HepG2 (cell line): ENCODE data around the gene SLC16A5. TPM values are rescaled to one million over a fixed set of nuclear protein-coding genes. Genes with fewer than 3 reads are reported as not detected.

Experiments
- KAT2B ChIP-seq: fragments of 150-350 bp; IDR thresholded peaks from 2 replicates; pipeline ENCODE4 v1.6.1; 2014; ENCODE audit warnings: low read depth, low read length, borderline replicate concordance
- NCOR1 ChIP-seq: fragments of 200-600 bp; sonication (generic); IDR thresholded peaks from 2 replicates; pipeline ENCODE4 v1.7.0; 2017; ENCODE audit warnings: antibody characterized with exemption, low read length, borderline replicate concordance
- NR2F6 ChIP-seq, 2 experiments: IDR thresholded peaks; 2 replicates each; pipeline ENCODE4 v1.6.1; 2016; ENCODE audit warnings: antibody characterized with exemption in 1 of 2, mild to moderate bottlenecking in 1 of 2
- SALL1 ChIP-seq: sonication (generic); formaldehyde crosslinking; IDR thresholded peaks from 2 replicates; pipeline ENCODE4 v1.8.0; 2022; ENCODE audit warnings: mild to moderate bottlenecking, missing genetic modification reagents
- TEAD2 ChIP-seq: sonication (generic); formaldehyde crosslinking; IDR thresholded peaks from 2 replicates; pipeline ENCODE4 v1.9.0; 2021; ENCODE audit warnings: missing genetic modification reagents
- ZNF235 ChIP-seq: sonication (generic); formaldehyde crosslinking; IDR thresholded peaks from 2 replicates; pipeline ENCODE4 v1.8.1; 2023; ENCODE audit warnings: mild to moderate bottlenecking, missing genetic modification reagents, borderline replicate concordance
- ZNF30 ChIP-seq: sonication (generic); formaldehyde crosslinking; IDR thresholded peaks from 2 replicates; pipeline ENCODE4 v1.5.0; 2020; ENCODE audit warnings: mild to moderate bottlenecking, missing genetic modification reagents
- ZNF331 ChIP-seq: sonication (generic); formaldehyde crosslinking; IDR thresholded peaks from 2 replicates; pipeline ENCODE4 v1.4.0; 2020; ENCODE audit warnings: missing genetic modification reagents
- ZNF441 ChIP-seq: sonication (generic); formaldehyde crosslinking; IDR thresholded peaks from 2 replicates; pipeline ENCODE4 v1.7.0; 2021; ENCODE audit warnings: missing genetic modification reagents, borderline replicate concordance
- ZNF605 ChIP-seq: sonication (generic); formaldehyde crosslinking; IDR thresholded peaks from 2 replicates; pipeline ENCODE4 v1.8.0; 2022; ENCODE audit warnings: mild to moderate bottlenecking, missing genetic modification reagents
- polyA plus RNA-seq, 8 experiments: library from polyadenylated mRNA; depleted of rRNA in 3 of 8; stranded (reverse) in 7 of 8; unstranded in 1 of 8; fragments of >200 nt; fragmentation: Illumina TruSeq in 4 of 8; extraction: Trizol in 4 of 8; gene quantifications; 2 replicates each; pipeline versions ENCODE4 v1.2.1 to v1.2.3, GENCODE V29; 2011 to 2016; ENCODE audit warnings: low read depth in 4 of 8, missing spikeins in 1 of 8, mixed read lengths in 1 of 8; ENCODE audit not compliant: insufficient read depth in 1 of 8
- total RNA-seq, 5 experiments: library from RNA; depleted of rRNA; stranded (reverse); fragments of >200 nt; fragmentation: Illumina TruSeq; extraction: Trizol; gene quantifications; 2 replicates each; pipeline ENCODE4 v1.2.3, GENCODE V29; 2016; ENCODE audit warnings: low read depth in 1 of 5
- TF ChIP-seq, protein P1 (sequence below): IDR thresholded peaks from 2 replicates; pipeline ENCODE4 v1.6.1; 2012; ENCODE audit warnings: low read depth, low read length, improper control_type of control experiment
- TF ChIP-seq, protein P2 (sequence below), 2 experiments: fragments of 450-650 bp in 1 of 2; sonication (generic) in 1 of 2; formaldehyde crosslinking in 1 of 2; IDR thresholded peaks; 2 replicates each; pipeline versions ENCODE4 v1.6.1 to v1.8.0; 2016 to 2022; ENCODE audit warnings: antibody characterized with exemption in 1 of 2, mild to moderate bottlenecking in 1 of 2, missing genetic modification reagents in 1 of 2
- TF ChIP-seq, protein P3 (sequence below): IDR thresholded peaks from 2 replicates; pipeline ENCODE4 v1.6.1; 2016; ENCODE audit warnings: control low read depth
- TF ChIP-seq, protein P4 (sequence below): sonication (generic); formaldehyde crosslinking; IDR thresholded peaks from 2 replicates; pipeline ENCODE4 v1.5.0; 2020; ENCODE audit warnings: missing genetic modification reagents

Gene SLC16A5
- total and polyA plus RNA-seq, 2 of the 13 experiments (the other 11 are each of a cell fraction or from before 2014, with no cell fraction given): 0.69 to 5.6 TPM

DNA sequence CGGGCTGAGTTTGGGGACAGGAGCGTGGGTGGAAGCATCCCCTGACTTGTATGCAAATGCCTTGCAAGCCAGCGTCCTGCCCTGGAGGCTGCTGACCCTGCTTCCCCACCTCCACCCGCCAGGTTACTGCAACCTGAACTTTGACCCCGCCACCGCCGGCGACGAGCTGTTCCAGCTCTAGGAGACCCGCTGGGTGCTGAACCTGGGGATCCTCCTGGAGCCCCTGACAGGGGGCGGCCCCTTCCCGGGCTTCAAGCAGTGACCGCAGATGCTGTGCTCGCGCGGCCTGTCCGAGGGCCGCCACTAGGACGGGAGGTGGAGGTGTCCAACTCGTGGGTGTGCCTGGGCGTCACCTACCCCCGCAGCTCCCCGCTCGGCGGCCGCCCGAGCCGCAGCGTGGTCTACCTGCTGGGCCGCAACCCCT is 10.7 kb upstream of the SLC16A5 start (continued):
- no peak; the same call in 1 of the 2 replicates for TF ChIP-seq ZNF235 (CRISPR knock-in tag)
- TF ChIP-seq TEAD2 (CRISPR knock-in tag): no peak
- TF ChIP-seq ZNF331 (CRISPR knock-in tag): peak; percentile 73; the same call in 1 of the 2 replicates
- TF ChIP-seq ZNF30 (CRISPR knock-in tag): no peak
- TF ChIP-seq, protein P1, sequence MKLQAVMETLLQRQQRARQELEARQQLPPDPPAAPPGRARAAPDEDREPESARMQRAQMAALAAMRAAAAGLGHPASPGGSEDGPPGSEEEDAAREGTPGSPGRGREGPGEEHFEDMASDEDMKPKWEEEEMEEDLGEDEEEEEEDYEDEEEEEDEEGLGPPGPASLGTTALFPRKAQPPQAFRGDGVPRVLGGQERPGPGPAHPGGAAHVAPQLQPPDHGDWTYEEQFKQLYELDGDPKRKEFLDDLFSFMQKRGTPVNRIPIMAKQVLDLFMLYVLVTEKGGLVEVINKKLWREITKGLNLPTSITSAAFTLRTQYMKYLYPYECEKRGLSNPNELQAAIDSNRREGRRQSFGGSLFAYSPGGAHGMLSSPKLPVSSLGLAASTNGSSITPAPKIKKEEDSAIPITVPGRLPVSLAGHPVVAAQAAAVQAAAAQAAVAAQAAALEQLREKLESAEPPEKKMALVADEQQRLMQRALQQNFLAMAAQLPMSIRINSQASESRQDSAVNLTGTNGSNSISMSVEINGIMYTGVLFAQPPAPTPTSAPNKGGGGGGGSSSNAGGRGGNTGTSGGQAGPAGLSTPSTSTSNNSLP: no peak
- TF ChIP-seq, protein P2, sequence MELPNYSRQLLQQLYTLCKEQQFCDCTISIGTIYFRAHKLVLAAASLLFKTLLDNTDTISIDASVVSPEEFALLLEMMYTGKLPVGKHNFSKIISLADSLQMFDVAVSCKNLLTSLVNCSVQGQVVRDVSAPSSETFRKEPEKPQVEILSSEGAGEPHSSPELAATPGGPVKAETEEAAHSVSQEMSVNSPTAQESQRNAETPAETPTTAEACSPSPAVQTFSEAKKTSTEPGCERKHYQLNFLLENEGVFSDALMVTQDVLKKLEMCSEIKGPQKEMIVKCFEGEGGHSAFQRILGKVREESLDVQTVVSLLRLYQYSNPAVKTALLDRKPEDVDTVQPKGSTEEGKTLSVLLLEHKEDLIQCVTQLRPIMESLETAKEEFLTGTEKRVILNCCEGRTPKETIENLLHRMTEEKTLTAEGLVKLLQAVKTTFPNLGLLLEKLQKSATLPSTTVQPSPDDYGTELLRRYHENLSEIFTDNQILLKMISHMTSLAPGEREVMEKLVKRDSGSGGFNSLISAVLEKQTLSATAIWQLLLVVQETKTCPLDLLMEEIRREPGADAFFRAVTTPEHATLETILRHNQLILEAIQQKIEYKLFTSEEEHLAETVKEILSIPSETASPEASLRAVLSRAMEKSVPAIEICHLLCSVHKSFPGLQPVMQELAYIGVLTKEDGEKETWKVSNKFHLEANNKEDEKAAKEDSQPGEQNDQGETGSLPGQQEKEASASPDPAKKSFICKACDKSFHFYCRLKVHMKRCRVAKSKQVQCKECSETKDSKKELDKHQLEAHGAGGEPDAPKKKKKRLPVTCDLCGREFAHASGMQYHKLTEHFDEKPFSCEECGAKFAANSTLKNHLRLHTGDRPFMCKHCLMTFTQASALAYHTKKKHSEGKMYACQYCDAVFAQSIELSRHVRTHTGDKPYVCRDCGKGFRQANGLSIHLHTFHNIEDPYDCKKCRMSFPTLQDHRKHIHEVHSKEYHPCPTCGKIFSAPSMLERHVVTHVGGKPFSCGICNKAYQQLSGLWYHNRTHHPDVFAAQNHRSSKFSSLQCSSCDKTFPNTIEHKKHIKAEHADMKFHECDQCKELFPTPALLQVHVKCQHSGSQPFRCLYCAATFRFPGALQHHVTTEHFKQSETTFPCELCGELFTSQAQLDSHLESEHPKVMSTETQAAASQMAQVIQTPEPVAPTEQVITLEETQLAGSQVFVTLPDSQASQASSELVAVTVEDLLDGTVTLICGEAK (IDR thresholded peaks at IDR 0.05): no peak
- TF ChIP-seq, protein P2 (CRISPR knock-in tag; IDR thresholded peaks at IDR 0.05): no peak
- TF ChIP-seq, protein P3, sequence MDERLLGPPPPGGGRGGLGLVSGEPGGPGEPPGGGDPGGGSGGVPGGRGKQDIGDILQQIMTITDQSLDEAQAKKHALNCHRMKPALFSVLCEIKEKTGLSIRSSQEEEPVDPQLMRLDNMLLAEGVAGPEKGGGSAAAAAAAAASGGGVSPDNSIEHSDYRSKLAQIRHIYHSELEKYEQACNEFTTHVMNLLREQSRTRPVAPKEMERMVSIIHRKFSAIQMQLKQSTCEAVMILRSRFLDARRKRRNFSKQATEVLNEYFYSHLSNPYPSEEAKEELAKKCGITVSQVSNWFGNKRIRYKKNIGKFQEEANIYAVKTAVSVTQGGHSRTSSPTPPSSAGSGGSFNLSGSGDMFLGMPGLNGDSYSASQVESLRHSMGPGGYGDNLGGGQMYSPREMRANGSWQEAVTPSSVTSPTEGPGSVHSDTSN (CRISPR knock-in tag): no peak
- peak; percentile 69; the same call in 1 of the 2 replicates for TF ChIP-seq NCOR1
- peak; percentile 65 for TF ChIP-seq ZNF605
- TF ChIP-seq NR2F6 (IDR thresholded peaks at IDR 0.05): peak; percentile 88
- TF ChIP-seq NR2F6 (CRISPR knock-in tag; IDR thresholded peaks at IDR 0.05): peak; percentile 96
- peak; percentile 54; the same call in 1 of the 2 replicates for TF ChIP-seq ZNF441 (CRISPR knock-in tag)
- peak; percentile 89 for TF ChIP-seq SALL1 (CRISPR knock-in tag)
- TF ChIP-seq, protein P4, sequence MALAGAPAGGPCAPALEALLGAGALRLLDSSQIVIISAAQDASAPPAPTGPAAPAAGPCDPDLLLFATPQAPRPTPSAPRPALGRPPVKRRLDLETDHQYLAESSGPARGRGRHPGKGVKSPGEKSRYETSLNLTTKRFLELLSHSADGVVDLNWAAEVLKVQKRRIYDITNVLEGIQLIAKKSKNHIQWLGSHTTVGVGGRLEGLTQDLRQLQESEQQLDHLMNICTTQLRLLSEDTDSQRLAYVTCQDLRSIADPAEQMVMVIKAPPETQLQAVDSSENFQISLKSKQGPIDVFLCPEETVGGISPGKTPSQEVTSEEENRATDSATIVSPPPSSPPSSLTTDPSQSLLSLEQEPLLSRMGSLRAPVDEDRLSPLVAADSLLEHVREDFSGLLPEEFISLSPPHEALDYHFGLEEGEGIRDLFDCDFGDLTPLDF (CRISPR knock-in tag): no peak
- TF ChIP-seq KAT2B: no peak
